ENCODE data around the gene SERPINB6. TPM values are rescaled to one million over a fixed set of nuclear protein-coding genes. Genes with fewer than 3 reads are reported as not detected.

The SERPINB6 gene
- total RNA-seq, 1 donor from 2014 or later: 93.8 TPM

- no peak for DNase-seq (ENCODE audit: extremely low spot score in 2 of 2)
- no peak overlapping the region for H3K27ac ChIP-seq
- intact Hi-C loops (cut with DNase I): no loop called here
- H3K36me3 ChIP-seq: no peaks in the 10 kb centered on the region
- H3K4me3 ChIP-seq: no peak overlapping the region
- no peak for TF ChIP-seq CTCF (IDR thresholded peaks at IDR 0.05)
- no peak for TF ChIP-seq POLR2AphosphoS5 (IDR thresholded peaks at IDR 0.05; ENCODE audit: insufficient read depth in 1 of 2, low read depth in 1 of 2)
- TF ChIP-seq POLR2A (IDR thresholded peaks at IDR 0.05): no peak
- H3K27me3 ChIP-seq: no peaks in the 10 kb centered on the region
- no peaks in the 10 kb centered on the region for H3K9me3 ChIP-seq
- peaks cover 50% of the 10 kb centered on the region for H3K4me1 ChIP-seq
Measured at GRCh38 chr6:2963756-2964155, 7.6 kb downstream of the SERPINB6 start.

DNA sequence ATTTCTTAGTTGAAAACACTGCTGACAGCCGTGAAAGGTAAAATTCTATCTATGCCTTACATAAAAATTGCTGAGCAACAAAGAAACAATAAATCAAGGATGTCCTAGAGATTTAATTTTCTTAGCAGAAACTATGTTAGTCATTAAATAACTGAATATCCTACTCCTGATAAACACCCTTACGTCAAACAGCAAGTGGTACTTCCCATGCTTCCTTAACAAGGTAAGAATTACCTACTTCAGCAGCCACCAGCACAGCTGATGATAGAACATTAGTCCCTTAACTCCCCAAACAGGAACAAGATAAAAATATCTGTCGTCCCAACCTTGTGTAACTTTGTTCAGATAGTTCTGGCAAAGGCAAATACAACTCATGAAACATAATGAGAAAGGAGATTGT, 8.7 kb downstream of the SERPINB6 start:
- H3K36me3 ChIP-seq: no peaks in the 10 kb centered on the region
- no peak overlapping the region for H3K4me3 ChIP-seq
- intact Hi-C loops (cut with DNase I): no loop called here
- TF ChIP-seq POLR2AphosphoS5 (IDR thresholded peaks at IDR 0.05; ENCODE audit: insufficient read depth in 1 of 2, low read depth in 1 of 2): no peak
- no peak for TF ChIP-seq CTCF (IDR thresholded peaks at IDR 0.05)
- TF ChIP-seq POLR2A (IDR thresholded peaks at IDR 0.05): no peak
- DNase-seq (ENCODE audit: extremely low spot score in 2 of 2): no peak
- H3K4me1 ChIP-seq: peaks cover 57% of the 10 kb centered on the region
- H3K9me3 ChIP-seq: no peaks in the 10 kb centered on the region
- H3K27ac ChIP-seq: no peak overlapping the region
- H3K27me3 ChIP-seq: no peaks in the 10 kb centered on the region

DNA sequence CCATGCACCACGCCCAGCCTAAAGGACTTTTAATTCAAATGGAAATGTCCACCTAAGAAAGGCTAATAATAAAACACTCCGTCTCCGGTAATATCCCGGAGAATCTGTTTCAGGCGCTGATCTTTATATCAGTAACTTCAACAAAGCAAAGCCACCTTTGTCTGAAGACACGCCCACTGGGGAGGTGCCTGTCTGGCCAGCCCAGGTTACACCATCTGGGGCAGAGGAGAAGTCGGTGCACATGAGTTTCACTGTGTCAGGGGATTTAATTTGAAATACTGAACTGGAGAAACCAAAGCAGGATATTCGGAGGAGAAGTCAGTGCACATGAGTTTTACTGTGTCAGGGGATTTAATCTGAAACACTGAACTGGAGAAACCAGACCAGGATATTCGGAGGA, 9.4 kb downstream of the SERPINB6 start:
- no peak overlapping the region for H3K27ac ChIP-seq

DNA sequence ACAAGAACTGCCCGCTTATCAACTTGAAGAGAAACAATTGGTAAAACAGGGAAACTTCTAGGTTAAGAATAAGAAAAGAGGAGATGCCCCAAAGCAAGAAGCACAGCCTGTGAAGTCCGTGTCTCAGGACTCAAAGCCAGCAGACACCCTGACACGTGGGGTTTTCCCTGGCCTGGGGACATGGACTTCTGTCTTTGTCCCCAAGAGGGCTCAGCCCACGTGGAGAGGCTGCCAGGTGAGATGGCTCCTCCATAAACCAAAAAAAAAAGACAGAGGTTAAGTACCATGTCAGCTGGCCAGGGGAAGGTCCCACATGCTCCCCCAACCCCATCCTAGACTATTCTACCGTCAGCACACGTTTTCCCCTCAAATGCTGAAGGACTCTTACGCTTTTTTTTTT, 9.9 kb downstream of the SERPINB6 start:
- no peak for DNase-seq (ENCODE audit: extremely low spot score in 2 of 2)
- no peaks in the 10 kb centered on the region for H3K36me3 ChIP-seq
- TF ChIP-seq POLR2A (IDR thresholded peaks at IDR 0.05) (no peak), POLR2AphosphoS5 (IDR thresholded peaks at IDR 0.05; ENCODE audit: insufficient read depth in 1 of 2, low read depth in 1 of 2) (no peak), CTCF (IDR thresholded peaks at IDR 0.05) (no peak)
- H3K27ac ChIP-seq: no peak overlapping the region
- intact Hi-C loops (cut with DNase I): no loop called here
- peaks cover 65% of the 10 kb centered on the region for H3K4me1 ChIP-seq
- H3K4me3 ChIP-seq: no peak overlapping the region
- H3K9me3 ChIP-seq: no peaks in the 10 kb centered on the region
- H3K27me3 ChIP-seq: no peaks in the 10 kb centered on the region

More for the DNA sequence above, 9.4 kb downstream of the SERPINB6 start:
- H3K4me1 ChIP-seq: peaks cover 60% of the 10 kb centered on the region
- H3K27me3 ChIP-seq: no peaks in the 10 kb centered on the region
- no peak overlapping the region for H3K4me3 ChIP-seq
- DNase-seq (ENCODE audit: extremely low spot score in 2 of 2): no peak
- intact Hi-C loops (cut with DNase I): no loop called here
- TF ChIP-seq CTCF (IDR thresholded peaks at IDR 0.05) (no peak), POLR2A (IDR thresholded peaks at IDR 0.05) (no peak), POLR2AphosphoS5 (IDR thresholded peaks at IDR 0.05; ENCODE audit: insufficient read depth in 1 of 2, low read depth in 1 of 2) (no peak)
- no peaks in the 10 kb centered on the region for H3K9me3 ChIP-seq
- H3K36me3 ChIP-seq: no peaks in the 10 kb centered on the region

- DNase-seq (ENCODE audit: extremely low spot score in 2 of 2): no peak
- intact Hi-C loops (cut with DNase I): no loop called here
- H3K27me3 ChIP-seq: no peaks in the 10 kb centered on the region
- H3K27ac ChIP-seq: peak overlapping the region; percentile 24
- H3K36me3 ChIP-seq: no peaks in the 10 kb centered on the region
- no peak for TF ChIP-seq CTCF (IDR thresholded peaks at IDR 0.05)
- no peak for TF ChIP-seq POLR2AphosphoS5 (IDR thresholded peaks at IDR 0.05; ENCODE audit: insufficient read depth in 1 of 2, low read depth in 1 of 2)
- no peak for TF ChIP-seq POLR2A (IDR thresholded peaks at IDR 0.05)
- peaks cover 65% of the 10 kb centered on the region for H3K4me1 ChIP-seq
- no peaks in the 10 kb centered on the region for H3K9me3 ChIP-seq
- no peak overlapping the region for H3K4me3 ChIP-seq
Measured at GRCh38 chr6:2960935-2961334, 10.4 kb downstream of the SERPINB6 start.
